ENCODE data around the gene MYL10.
"Not testable (repeated sequence)": the region's sequence is repeated elsewhere in the genome, so short reads cannot be mapped to it uniquely, and the experiment has no call there.

MYL10 gene

GRCh38 chr7:101608772-101609713 lies 20.1 kb downstream of the MYL10 start:
- H3K27ac ChIP-seq: peak overlapping the region; percentile 73

DNA sequence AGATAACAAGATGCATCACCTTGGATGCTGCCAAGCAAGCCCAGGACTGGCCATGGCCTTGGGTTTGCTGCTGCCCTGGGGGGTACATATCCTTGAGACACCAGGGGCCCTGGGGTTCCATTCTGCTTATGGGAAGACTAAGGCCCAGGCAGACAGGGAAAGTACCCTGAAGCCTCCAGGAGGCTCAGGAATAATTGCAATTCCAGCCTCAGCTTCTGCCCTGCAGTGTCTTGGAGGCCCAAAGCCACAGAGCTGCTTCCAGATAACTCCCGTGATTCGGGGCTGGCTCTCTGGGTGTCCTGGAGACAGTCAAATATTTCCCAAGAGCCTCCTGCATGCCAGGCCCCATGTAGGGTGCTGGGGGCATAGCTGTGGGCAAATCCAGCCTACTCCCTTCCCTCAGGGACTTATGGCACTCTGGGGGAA lies 22.6 kb downstream of the MYL10 start:
- H3K27ac ChIP-seq: no peak overlapping the region
- TF ChIP-seq CTCF (conservative IDR thresholded peaks at IDR 0.05): no peak

More at GRCh38 chr7:101608772-101609713, 20.1 kb downstream of the MYL10 start:
- TF ChIP-seq CTCF (conservative IDR thresholded peaks at IDR 0.05): no peak; the same call in 1 of the 2 replicates

DNA sequence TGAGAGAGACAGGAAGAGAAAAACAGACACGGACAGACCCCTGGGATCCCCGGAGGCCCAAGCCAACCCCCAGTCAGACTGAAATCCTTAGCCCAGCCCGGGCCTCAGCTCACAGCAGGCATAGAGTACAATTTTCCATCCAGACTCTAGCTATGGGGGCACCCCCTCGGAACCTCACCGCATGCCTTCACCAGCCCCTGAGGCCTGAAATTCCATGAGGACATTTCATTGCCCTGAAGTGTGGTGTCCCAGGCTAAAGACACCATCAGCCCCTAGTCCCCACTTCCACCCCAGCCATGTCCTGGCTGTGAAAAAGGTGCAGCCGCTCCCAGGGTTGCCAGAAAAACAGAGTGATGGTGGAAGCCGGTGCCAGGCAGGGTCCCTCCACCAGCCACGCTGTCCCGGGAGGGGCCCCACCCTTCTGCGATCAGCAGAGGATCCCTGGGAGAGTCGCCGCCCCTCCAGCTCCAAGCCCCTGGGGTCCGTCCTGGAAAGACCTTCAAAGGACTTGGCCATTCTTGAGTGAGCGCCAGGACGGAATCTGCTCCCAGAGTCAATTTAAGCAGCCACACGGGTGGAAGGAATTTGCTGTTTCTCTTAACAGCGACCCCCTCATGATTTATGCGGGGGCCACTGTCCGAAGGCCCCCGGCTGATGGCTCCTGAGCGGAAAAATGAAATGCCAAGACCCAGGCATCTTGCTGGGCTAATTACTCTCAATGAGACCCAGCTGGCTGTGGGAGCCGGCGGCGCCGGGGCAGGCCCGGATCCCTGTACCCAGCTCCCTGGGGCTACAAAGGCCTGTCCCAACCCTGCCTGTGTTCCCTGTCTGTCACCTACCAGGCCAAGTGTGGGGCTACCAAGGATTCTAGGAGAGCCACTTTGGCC lies 23.2 kb downstream of the MYL10 start:
- H3K27ac ChIP-seq: no peak overlapping the region
- no peak for TF ChIP-seq CTCF (conservative IDR thresholded peaks at IDR 0.05)

DNA sequence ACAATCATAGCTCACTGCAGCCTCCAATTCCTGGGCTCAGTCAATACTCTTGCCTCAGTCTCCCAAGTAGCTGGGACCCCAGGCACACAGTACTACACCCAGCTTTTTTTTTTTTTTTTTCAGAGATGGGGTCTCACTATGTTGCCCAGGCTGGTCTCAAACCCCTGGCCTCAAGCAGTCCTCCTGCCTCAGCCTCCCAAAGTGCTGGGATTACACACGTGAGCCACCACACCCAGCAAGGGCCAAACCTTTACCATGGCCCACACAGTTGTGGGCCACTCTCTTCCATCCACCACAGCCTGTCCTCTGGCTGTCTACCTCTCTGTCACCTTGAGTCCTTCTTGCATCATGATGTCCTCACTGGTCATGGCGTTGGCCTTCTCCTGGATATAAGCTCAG lies 24.2 kb downstream of the MYL10 start:
- not testable (repeated sequence) for H3K27ac ChIP-seq

GRCh38 chr7:101604331-101604933 lies 24.7 kb downstream of the MYL10 start:
- H3K27ac ChIP-seq: no peak overlapping the region
- no peak for TF ChIP-seq CTCF (conservative IDR thresholded peaks at IDR 0.05)

DNA sequence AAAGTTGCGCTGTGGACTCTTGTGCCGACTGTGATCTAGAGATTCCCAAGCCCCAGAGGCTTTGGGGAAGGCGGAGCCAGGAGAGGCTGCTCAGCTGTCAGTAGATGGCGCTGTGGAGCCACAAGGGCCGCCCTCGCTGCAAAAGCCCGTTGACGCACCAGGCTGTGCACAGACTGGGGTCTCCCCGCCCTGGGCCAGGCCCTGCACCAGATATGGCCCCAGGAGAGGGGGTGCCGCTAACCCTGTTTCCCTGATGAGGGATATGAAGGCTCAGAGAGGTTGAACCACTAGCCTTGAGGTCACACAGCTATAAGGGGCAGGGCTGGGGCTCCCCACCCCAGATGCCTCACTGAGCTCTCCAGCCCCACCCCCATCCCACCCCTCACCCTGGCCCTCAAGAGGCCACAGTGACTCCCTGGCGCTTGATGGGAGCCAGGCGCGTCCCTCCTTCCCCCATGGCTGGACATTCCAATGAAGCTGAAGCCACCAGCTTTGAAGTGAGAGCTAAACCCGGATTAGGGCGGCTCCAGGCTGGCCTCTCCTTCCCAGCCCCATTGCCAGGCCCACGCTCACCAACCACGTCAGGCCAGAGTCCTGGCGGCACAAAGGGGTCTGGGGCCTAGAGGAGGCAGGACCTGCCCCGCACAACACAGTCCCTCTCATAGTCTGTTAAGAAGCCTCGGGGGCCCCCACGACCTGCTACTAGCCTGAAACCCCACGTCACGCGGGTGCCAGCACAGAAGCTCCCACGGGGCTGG lies 26.4 kb downstream of the MYL10 start:
- no peak overlapping the region for H3K27ac ChIP-seq
- TF ChIP-seq CTCF (conservative IDR thresholded peaks at IDR 0.05): peak; percentile 99

GRCh38 chr7:101602082-101602481 lies 27.0 kb downstream of the MYL10 start:
- no peak for TF ChIP-seq CTCF (conservative IDR thresholded peaks at IDR 0.05)
- no peak overlapping the region for H3K27ac ChIP-seq
